ENCODE measurements around the gene FAM229A. TPM values are rescaled to one million over a fixed set of nuclear protein-coding genes. Genes with fewer than 3 reads are reported as not detected.
A peak's percentile ranks its signal among the peaks of the same experiment; 100 is the strongest.

Gene FAM229A
- total and polyA plus RNA-seq, 9 of the 15 experiments (the other 6 are each of a cell fraction or from before 2014, with no cell fraction given): 0.04 to 21.6 (median 7.4) TPM

- TF ChIP-seq MYNN (IDR thresholded peaks at IDR 0.05): no peak
- no peak for TF ChIP-seq MYNN (CRISPR knock-in tag; IDR thresholded peaks at IDR 0.05)
- 0 out of 2 replicates have a peak, but pooled peaks have one; percentile 66 for TF ChIP-seq CBX1 (IDR thresholded peaks at IDR 0.05; ENCODE audit: low read depth)
- no peak for TF ChIP-seq NBN (IDR thresholded peaks at IDR 0.05; ENCODE audit: low read depth)
- peak; percentile 18; the same call in 1 of the 2 replicates for TF ChIP-seq NR3C1 (CRISPR knock-in tag; IDR thresholded peaks at IDR 0.05)
- no peak for TF ChIP-seq THRA (IDR thresholded peaks at IDR 0.05)
- TF ChIP-seq HDAC6 (IDR thresholded peaks at IDR 0.05; ENCODE audit: low read depth, low read length): no peak
- TF ChIP-seq E4F1 (CRISPR knock-in tag; IDR thresholded peaks at IDR 0.05; ENCODE audit: borderline replicate concordance): no peak
- TF ChIP-seq ASH1L (IDR thresholded peaks at IDR 0.05; ENCODE audit: borderline replicate concordance, low read depth, partially characterized antibody): no peak
- TF ChIP-seq ZNF124 (CRISPR knock-in tag; IDR thresholded peaks at IDR 0.05): no peak
- no peak for TF ChIP-seq NR2F6 (CRISPR knock-in tag; IDR thresholded peaks at IDR 0.05)
- no peak for TF ChIP-seq KLF1 (tag; IDR thresholded peaks at IDR 0.05)
- TF ChIP-seq PTTG1 (tag; IDR thresholded peaks at IDR 0.05; ENCODE audit: low read depth): no peak
- peak; percentile 57 for TF ChIP-seq VEZF1 (CRISPR knock-in tag; IDR thresholded peaks at IDR 0.05)
- TF ChIP-seq ARID4B (CRISPR knock-in tag; IDR thresholded peaks at IDR 0.05): peak; percentile 70
- no peak for TF ChIP-seq TFE3 (CRISPR knock-in tag; IDR thresholded peaks at IDR 0.05)
Measured at GRCh38 chr1:32335790-32336590, 26.3 kb downstream of the FAM229A start, which contains the start of gene MARCKSL1 (continued).

All from K562 (cell line).